Stomach smooth muscle (tissue), 2 donors: ENCODE measurements around the gene SRD5A1.

Source experiments
- H3K27ac ChIP-seq: one replicate; pipeline ENCODE4 v1.7.0; 2013; ENCODE audit warnings: mild to moderate bottlenecking, low read length, inconsistent platforms
- H3K27me3 ChIP-seq, 2 donors: one replicate each; pipeline ENCODE4 v1.7.0; 2013; ENCODE audit warnings: low read length in 2 of 2; ENCODE audit not compliant: insufficient read depth in 2 of 2, control insufficient read depth in 1 of 2
- H3K36me3 ChIP-seq, 2 donors: one replicate each; pipeline ENCODE4 v1.7.0; 2013; ENCODE audit warnings: low read length in 2 of 2; ENCODE audit not compliant: control insufficient read depth in 2 of 2, insufficient read depth in 2 of 2
- H3K4me1 ChIP-seq: one replicate; pipeline ENCODE4 v1.7.0; 2013; ENCODE audit warnings: low read length; ENCODE audit not compliant: control insufficient read depth, insufficient read depth
- H3K4me3 ChIP-seq, 2 donors: one replicate each; pipeline ENCODE4 v1.7.0; 2013; ENCODE audit warnings: low read length in 2 of 2
- H3K9ac ChIP-seq, 2 donors: one replicate each; pipeline ENCODE4 v1.7.0; 2013; ENCODE audit warnings: low read length in 2 of 2, mild to moderate bottlenecking in 1 of 2
- H3K9me3 ChIP-seq, 2 donors: one replicate each; pipeline ENCODE4 v1.7.0; 2013; ENCODE audit warnings: low read length in 2 of 2; ENCODE audit not compliant: control insufficient read depth in 2 of 2
- donor health status: healthy.
- donor health status: Pancreatic carcinoma.

Gene SRD5A1

GRCh38 chr5:6711409-6712141 lies 78.3 kb downstream of the SRD5A1 start:
- H3K9me3 ChIP-seq: no peaks in the 10 kb centered on the region
- peak overlapping the region; percentile 73 to 83 for H3K4me3 ChIP-seq
- no peaks in the 10 kb centered on the region for H3K27me3 ChIP-seq
- H3K4me1 ChIP-seq: peaks cover 28% of the 10 kb centered on the region
- H3K36me3 ChIP-seq: peaks cover 0 to 2% of the 10 kb centered on the region in 2 donors
- peak overlapping the region; percentile 80 to 87 for H3K9ac ChIP-seq
- H3K27ac ChIP-seq: peak overlapping the region; percentile 91

- Histone ChIP-seq H3K4me3 (peak overlapping the region; percentile 73 to 83), H3K36me3 (peaks cover 0 to 4% of the 10 kb centered on the region in 2 donors), H3K9me3 (no peaks in the 10 kb centered on the region)
These were observed 78.9 kb downstream of the SRD5A1 start for GRCh38 chr5:6712142-6712576.

GRCh38 chr5:6712577-6713273 lies 79.5 kb downstream of the SRD5A1 start:
- Histone ChIP-seq H3K27ac (peak overlapping the region; percentile 91), H3K36me3 (peaks cover 0 to 4% of the 10 kb centered on the region in 2 donors), H3K9me3 (no peaks in the 10 kb centered on the region), H3K4me1 (peaks cover 37% of the 10 kb centered on the region), H3K27me3 (no peaks in the 10 kb centered on the region), H3K9ac (peak overlapping the region; percentile 80 to 87), H3K4me3 (peak overlapping the region; percentile 73 to 83)

More at GRCh38 chr5:6712142-6712576, 78.9 kb downstream of the SRD5A1 start:
- Histone ChIP-seq H3K27ac (peak overlapping the region; percentile 91), H3K9ac (peak overlapping the region; percentile 80 to 87), H3K27me3 (no peaks in the 10 kb centered on the region), H3K4me1 (peaks cover 32% of the 10 kb centered on the region)

- H3K9ac ChIP-seq: peak within 1 kb of the TSS; percentile 80 to 87
- H3K27me3 ChIP-seq: no peaks in the 10 kb centered on the region
- H3K9me3 ChIP-seq: no peaks in the 10 kb centered on the region
- peaks cover 0 to 4% of the 10 kb centered on the region in 2 donors for H3K36me3 ChIP-seq
- H3K4me3 ChIP-seq: peak within 1 kb of the TSS; percentile 73 to 83
- H3K4me1 ChIP-seq: peaks cover 46% of the 10 kb centered on the region
- peak within 1 kb of the TSS; percentile 91 for H3K27ac ChIP-seq
These were observed 80.3 kb downstream of the SRD5A1 start, which contains the start of gene TENT4A for GRCh38 chr5:6713274-6714225. Gene TENT4A, plus strand, starts transcription at chr5:6713432. Its CDS starts 552 bp downstream, at chr5:6713984.

GRCh38 chr5:6714226-6715041 lies 81.2 kb downstream of the SRD5A1 start:
- H3K27ac ChIP-seq: no peak overlapping the region
- no peaks in the 10 kb centered on the region for H3K9me3 ChIP-seq
- H3K4me1 ChIP-seq: peaks cover 50% of the 10 kb centered on the region
- H3K36me3 ChIP-seq: peaks cover 0 to 4% of the 10 kb centered on the region in 2 donors
- peak overlapping the region; percentile 42 to 65 for H3K9ac ChIP-seq
- no peaks in the 10 kb centered on the region for H3K27me3 ChIP-seq
- H3K4me3 ChIP-seq: peak overlapping the region; percentile 70 to 78

- peak overlapping the region in 1 of 2 donors; percentile 65 for H3K9ac ChIP-seq
- H3K27me3 ChIP-seq: no peaks in the 10 kb centered on the region
- H3K36me3 ChIP-seq: peaks cover 0 to 4% of the 10 kb centered on the region in 2 donors
- H3K9me3 ChIP-seq: no peaks in the 10 kb centered on the region
- H3K4me3 ChIP-seq: peak overlapping the region; percentile 70 to 78
- H3K27ac ChIP-seq: no peak overlapping the region
- peaks cover 58% of the 10 kb centered on the region for H3K4me1 ChIP-seq
These were observed 82.0 kb downstream of the SRD5A1 start for GRCh38 chr5:6715271-6715670.

GRCh38 chr5:6715758-6716628 lies 82.8 kb downstream of the SRD5A1 start:
- H3K27ac ChIP-seq: no peak overlapping the region
- peak overlapping the region; percentile 70 to 78 for H3K4me3 ChIP-seq
- H3K9me3 ChIP-seq: no peaks in the 10 kb centered on the region
- H3K4me1 ChIP-seq: peaks cover 61% of the 10 kb centered on the region
- no peaks in the 10 kb centered on the region for H3K27me3 ChIP-seq
- H3K36me3 ChIP-seq: peaks cover 0 to 4% of the 10 kb centered on the region in 2 donors
- H3K9ac ChIP-seq: peak overlapping the region; percentile 51 to 65

GRCh38 chr5:6716629-6717149 lies 83.4 kb downstream of the SRD5A1 start:
- Histone ChIP-seq H3K4me1 (peaks cover 66% of the 10 kb centered on the region), H3K27me3 (no peaks in the 10 kb centered on the region), H3K4me3 (peak overlapping the region in 1 of 2 donors; percentile 78), H3K9ac (no peak overlapping the region), H3K27ac (no peak overlapping the region), H3K36me3 (peaks cover 0 to 4% of the 10 kb centered on the region in 2 donors), H3K9me3 (no peaks in the 10 kb centered on the region)

GRCh38 chr5:6717247-6717646 lies 84.0 kb downstream of the SRD5A1 start:
- no peak overlapping the region for H3K9ac ChIP-seq
- H3K27ac ChIP-seq: no peak overlapping the region
- peaks cover 64% of the 10 kb centered on the region for H3K4me1 ChIP-seq
- H3K27me3 ChIP-seq: no peaks in the 10 kb centered on the region
- peaks cover 0 to 4% of the 10 kb centered on the region in 2 donors for H3K36me3 ChIP-seq
- peak overlapping the region in 1 of 2 donors; percentile 78 for H3K4me3 ChIP-seq
- no peaks in the 10 kb centered on the region for H3K9me3 ChIP-seq
